Mesenchymal stem cell (in vitro differentiated cells and primary cell): Measurements from ENCODE around the gene PLRG1.

ENCODE experiments used
- DNase-seq: peaks from one replicate; pipeline ENCODE4 v3.0.0-alpha.2; 2013
- H2AFZ ChIP-seq: one replicate; pipeline ENCODE4 v1.6.1; 2013; ENCODE audit warnings: low read depth, mild to moderate bottlenecking, control low read depth, inconsistent platforms, low read length, moderate library complexity
- H2AK5ac ChIP-seq: 2 replicates; pipeline ENCODE4 v1.6.1; 2013; ENCODE audit warnings: low read length, moderate library complexity, mild to moderate bottlenecking, inconsistent platforms; ENCODE audit not compliant: severe bottlenecking
- H2BK120ac ChIP-seq: one replicate; pipeline ENCODE4 v1.6.1; 2013; ENCODE audit warnings: low read depth, mild to moderate bottlenecking, inconsistent platforms, low read length, moderate library complexity
- H2BK12ac ChIP-seq, 2 experiments: one replicate each; pipeline ENCODE4 v1.6.1; 2013; ENCODE audit warnings: inconsistent platforms in 2 of 2, low read length in 2 of 2, mild to moderate bottlenecking in 2 of 2, moderate library complexity in 2 of 2, control low read depth in 1 of 2
- H2BK15ac ChIP-seq: one replicate; pipeline ENCODE4 v1.6.1; 2013; ENCODE audit warnings: mild to moderate bottlenecking, low read depth, inconsistent platforms; ENCODE audit not compliant: poor library complexity, severe bottlenecking
- H2BK5ac ChIP-seq: 2 replicates; pipeline ENCODE4 v1.6.1; 2013; ENCODE audit warnings: low read depth, mild to moderate bottlenecking, low read length, control low read depth, inconsistent platforms; ENCODE audit not compliant: poor library complexity, severe bottlenecking
- H3K14ac ChIP-seq, 2 experiments: one replicate each; pipeline ENCODE4 v1.6.1; 2013; ENCODE audit warnings: inconsistent platforms in 2 of 2, low read length in 2 of 2, control low read depth in 1 of 2, mild to moderate bottlenecking in 1 of 2, moderate library complexity in 1 of 2
- H3K18ac ChIP-seq, 2 experiments: one replicate each; pipeline ENCODE4 v1.6.1; 2013; ENCODE audit warnings: inconsistent platforms in 2 of 2, low read length in 2 of 2, control low read depth in 1 of 2, low read depth in 1 of 2, mild to moderate bottlenecking in 1 of 2
- H3K23ac ChIP-seq, 2 experiments: one replicate each; pipeline ENCODE4 v1.6.1; 2013; ENCODE audit warnings: inconsistent platforms in 2 of 2, low read length in 2 of 2, mild to moderate bottlenecking in 2 of 2, moderate library complexity in 2 of 2, control low read depth in 1 of 2
- H3K27ac ChIP-seq: 2 replicates; pipeline ENCODE4 v1.5.1; 2013; ENCODE audit warnings: mild to moderate bottlenecking, moderate library complexity, low read length, control low read depth, inconsistent platforms; ENCODE audit not compliant: poor library complexity, severe bottlenecking
- H3K27me3 ChIP-seq, 2 experiments: 2 replicates each; pipeline versions ENCODE4 v1.6.1 to v1.7.0; 2013; ENCODE audit warnings: low read length in 2 of 2, mild to moderate bottlenecking in 2 of 2, moderate library complexity in 2 of 2, control low read depth in 1 of 2, inconsistent platforms in 1 of 2; ENCODE audit not compliant: control insufficient read depth in 1 of 2, insufficient read depth in 1 of 2
- H3K36me3 ChIP-seq, 2 experiments: 2 replicates each; pipeline versions ENCODE4 v1.6.1 to v1.7.0; 2013; ENCODE audit warnings: low read length in 2 of 2, control low read depth in 1 of 2, inconsistent platforms in 1 of 2, low read depth in 1 of 2, mild to moderate bottlenecking in 1 of 2; ENCODE audit not compliant: insufficient read depth in 2 of 2, control insufficient read depth in 1 of 2
- H3K4ac ChIP-seq, 2 experiments: one replicate each; pipeline ENCODE4 v1.6.1; 2013; ENCODE audit warnings: inconsistent platforms in 2 of 2, low read length in 2 of 2, mild to moderate bottlenecking in 2 of 2, moderate library complexity in 2 of 2, control low read depth in 1 of 2, low read depth in 1 of 2
- H3K4me1 ChIP-seq: 2 replicates; pipeline ENCODE4 v1.6.1; 2013; ENCODE audit warnings: low read depth, low read length, control low read depth; ENCODE audit not compliant: control insufficient read depth, insufficient read depth
- H3K4me2 ChIP-seq: 2 replicates; pipeline ENCODE4 v1.6.1; 2013; ENCODE audit warnings: low read length, mild to moderate bottlenecking, inconsistent platforms; ENCODE audit not compliant: poor library complexity, severe bottlenecking
- H3K4me3 ChIP-seq, 2 experiments: 2 replicates each; pipeline versions ENCODE4 v1.5.1 to v1.7.0; 2013; ENCODE audit warnings: low read length in 2 of 2, mild to moderate bottlenecking in 2 of 2, control low read depth in 1 of 2, low read depth in 1 of 2; ENCODE audit not compliant: insufficient read depth in 1 of 2
- H3K79me1 ChIP-seq: replicated peaks from 2 replicates; pipeline ENCODE4 v1.6.1; 2013; ENCODE audit warnings: mild to moderate bottlenecking, control low read depth, low read length, inconsistent platforms; ENCODE audit not compliant: poor library complexity, severe bottlenecking
- H3K9ac ChIP-seq: 2 replicates; pipeline ENCODE4 v1.7.0; 2013; ENCODE audit warnings: mild to moderate bottlenecking, low read length, moderate library complexity
- H3K9me3 ChIP-seq: 2 replicates; pipeline ENCODE4 v1.7.0; 2013; ENCODE audit warnings: mild to moderate bottlenecking, low read length; ENCODE audit not compliant: control insufficient read depth
- H4K8ac ChIP-seq: one replicate; pipeline ENCODE4 v1.6.1; 2013; ENCODE audit warnings: inconsistent platforms, mild to moderate bottlenecking, low read length, moderate library complexity
- H4K91ac ChIP-seq: one replicate; pipeline ENCODE4 v1.6.1; 2013; ENCODE audit warnings: mild to moderate bottlenecking, low read length, inconsistent platforms
- WGBS: methylation state at CpG from one replicate; pipeline ENCODE4 v1.1.7; 2013; ENCODE audit warnings: mixed read lengths; 5-methylcytosine and 5-hydroxymethylcytosine counted together

Gene PLRG1

GRCh38 chr4:154490234-154490582, 60.0 kb downstream of the PLRG1 start:
- H3K36me3 ChIP-seq, result no peaks in the 10 kb centered on the region
- H3K23ac ChIP-seq, result no peak overlapping the region
- no peak overlapping the region for H3K4me2 ChIP-seq
- H2AFZ ChIP-seq, result no peak overlapping the region
- no peak overlapping the region for H2BK15ac ChIP-seq
- DNase-seq, result no peak
- no peak overlapping the region for H4K91ac ChIP-seq
- H4K8ac ChIP-seq, result no peak overlapping the region
- H2AK5ac ChIP-seq, result no peak overlapping the region
- no peaks in the 10 kb centered on the region for H3K79me1 ChIP-seq
- H3K4me1 ChIP-seq, result peaks cover 21% of the 10 kb centered on the region
- H2BK120ac ChIP-seq, result no peak overlapping the region
- H3K4ac ChIP-seq, result no peak overlapping the region
- no peak overlapping the region for H3K18ac ChIP-seq
- H2BK5ac ChIP-seq, result no peak overlapping the region
- no peak overlapping the region for H3K14ac ChIP-seq
- no peak overlapping the region for H3K9ac ChIP-seq
- peaks cover 63 to 96% of the 10 kb centered on the region in 2 experiments for H3K27me3 ChIP-seq
- H3K9me3 ChIP-seq, result no peaks in the 10 kb centered on the region
- no peak overlapping the region for H3K4me3 ChIP-seq
- H3K27ac ChIP-seq, result no peak overlapping the region
- WGBS, result 6% methylated on average over 55 of the region's 55 CpGs
- H2BK12ac ChIP-seq, result no peak overlapping the region

GRCh38 chr4:154489558-154490233, 60.5 kb downstream of the PLRG1 start:
- no peak overlapping the region for H3K23ac ChIP-seq
- H3K18ac ChIP-seq, result no peak overlapping the region
- no peak overlapping the region for H2AK5ac ChIP-seq
- H4K8ac ChIP-seq, result no peak overlapping the region
- H2BK120ac ChIP-seq, result no peak overlapping the region
- H3K4me2 ChIP-seq, result no peak overlapping the region
- no peak overlapping the region for H3K14ac ChIP-seq
- H3K27ac ChIP-seq, result no peak overlapping the region
- no peaks in the 10 kb centered on the region for H3K79me1 ChIP-seq
- no peak overlapping the region for H2BK5ac ChIP-seq
- peaks cover 63 to 96% of the 10 kb centered on the region in 2 experiments for H3K27me3 ChIP-seq
- no peak overlapping the region for H3K4ac ChIP-seq
- WGBS, result 79% methylated on average over 51 of the region's 56 CpGs
- no peak overlapping the region for H2AFZ ChIP-seq
- no peak overlapping the region for H3K9ac ChIP-seq
- no peak overlapping the region for H2BK12ac ChIP-seq
- no peak overlapping the region for H2BK15ac ChIP-seq
- no peak overlapping the region for H4K91ac ChIP-seq
- peaks cover 21% of the 10 kb centered on the region for H3K4me1 ChIP-seq
- no peak for DNase-seq
- no peak overlapping the region for H3K4me3 ChIP-seq
- no peaks in the 10 kb centered on the region for H3K9me3 ChIP-seq
- H3K36me3 ChIP-seq, result no peaks in the 10 kb centered on the region

GRCh38 chr4:154487145-154487544, 63.1 kb downstream of the PLRG1 start:
- Histone ChIP-seq H3K4me2 (no peak overlapping the region), H4K91ac (no peak overlapping the region), H3K14ac (no peak overlapping the region), H3K9ac (no peak overlapping the region), H3K27me3 (peaks cover 58 to 87% of the 10 kb centered on the region in 2 experiments), H3K36me3 (no peaks in the 10 kb centered on the region), H2BK5ac (no peak overlapping the region), H3K18ac (no peak overlapping the region), H2AFZ (no peak overlapping the region), H2BK120ac (no peak overlapping the region), H3K27ac (no peak overlapping the region), H4K8ac (no peak overlapping the region), H2AK5ac (no peak overlapping the region), H2BK12ac (no peak overlapping the region), H3K23ac (no peak overlapping the region), H2BK15ac (no peak overlapping the region), H3K79me1 (no peaks in the 10 kb centered on the region), H3K4me1 (peaks cover 19% of the 10 kb centered on the region), H3K4me3 (no peak overlapping the region), H3K9me3 (no peaks in the 10 kb centered on the region), H3K4ac (no peak overlapping the region)
- no peak for DNase-seq
- 86% methylated on average over 4 of the region's 4 CpGs for WGBS

- Histone ChIP-seq H3K9me3 (no peaks in the 10 kb centered on the region), H2BK15ac (no peak overlapping the region), H3K23ac (no peak overlapping the region), H3K27ac (no peak overlapping the region), H3K79me1 (no peaks in the 10 kb centered on the region), H2BK5ac (no peak overlapping the region), H3K27me3 (peaks cover 39 to 70% of the 10 kb centered on the region in 2 experiments), H3K9ac (no peak overlapping the region), H3K36me3 (no peaks in the 10 kb centered on the region), H2BK12ac (no peak overlapping the region), H3K14ac (no peak overlapping the region), H3K4me3 (no peak overlapping the region), H3K18ac (no peak overlapping the region), H2AFZ (no peak overlapping the region), H3K4me2 (no peak overlapping the region), H3K4ac (no peak overlapping the region), H2AK5ac (no peak overlapping the region), H4K91ac (no peak overlapping the region), H4K8ac (no peak overlapping the region), H3K4me1 (peaks cover 3% of the 10 kb centered on the region), H2BK120ac (no peak overlapping the region)
- 52% methylated on average over 4 of the region's 4 CpGs for WGBS
- no peak for DNase-seq
These were observed 65.0 kb downstream of the PLRG1 start for GRCh38 chr4:154485127-154485773.
